Mucosa of descending colon (tissue), 3 donors: ENCODE data around the gene RELA. TPM values are rescaled to one million over a fixed set of nuclear protein-coding genes. Genes with fewer than 3 reads are reported as not detected.
"Not testable (repeated sequence)": the region's sequence is repeated elsewhere in the genome, so short reads cannot be mapped to it uniquely, and the experiment has no call there.

Source experiments
- ATAC-seq: fragments of 200-7000 bp; cut with Tn5 transposase; one replicate; pipeline ENCODE4 v1.9.1; 2020; ENCODE audit warnings: mild to moderate bottlenecking, moderate library complexity
- DNase-seq, 3 donors: peaks; one replicate each; pipeline ENCODE4 v3.0.0-alpha.2; 2020
- H3K36me3 ChIP-seq: fragments of 200-600 bp; one replicate; pipeline ENCODE4 v1.8.0; 2021; ENCODE audit warnings: low read depth, mild to moderate bottlenecking
- H3K4me1 ChIP-seq: fragments of 200-600 bp; one replicate; pipeline ENCODE4 v1.8.0; 2021; ENCODE audit warnings: low read depth, mild to moderate bottlenecking
- H3K4me3 ChIP-seq: fragments of 200-600 bp; one replicate; pipeline ENCODE4 v1.8.0; 2021; ENCODE audit warnings: mild to moderate bottlenecking
- H3K9me3 ChIP-seq: fragments of 200-600 bp; one replicate; pipeline ENCODE4 v1.8.0; 2021; ENCODE audit warnings: mild to moderate bottlenecking
- intact Hi-C, 2 donors: fragments of 100-400 bp; cut with DNase I in 1 of 2; cut with micrococcal nuclease in 1 of 2; formaldehyde crosslinking; loops; one replicate each; pipeline versions ENCODE4 v1.11.0 to v1.11.1; 2022; cut with DNase I, micrococcal nuclease
- total RNA-seq, 3 donors: library from RNA; stranded (reverse); fragmentation: NEBNext Ultra II Directional in 2 of 3; extraction: Animal tissue kit (Norgen Biotek cat#: 25700) in 2 of 3; gene quantifications; one replicate each; pipeline versions ENCODE4 v1.2.1 to v1.2.4, GENCODE V29; 2021 to 2023
- TF ChIP-seq, protein P1 (sequence below): fragments of 200-600 bp; IDR thresholded peaks from one replicate; pipeline ENCODE4 v1.8.0; 2022; ENCODE audit warnings: antibody characterized with exemption, mild to moderate bottlenecking
- donor health status: DM: no; HTN: no; CAD: no; lungs with moderate emphysema.
- donor health status: DM: no; HTN: no; CAD: no.
- donor health status: DM: no; HTN: yes; CAD: no.

RELA gene
- total RNA-seq, 3 donors from 2014 or later, result 69.1 to 89.6 (median 71.0) TPM

DNA sequence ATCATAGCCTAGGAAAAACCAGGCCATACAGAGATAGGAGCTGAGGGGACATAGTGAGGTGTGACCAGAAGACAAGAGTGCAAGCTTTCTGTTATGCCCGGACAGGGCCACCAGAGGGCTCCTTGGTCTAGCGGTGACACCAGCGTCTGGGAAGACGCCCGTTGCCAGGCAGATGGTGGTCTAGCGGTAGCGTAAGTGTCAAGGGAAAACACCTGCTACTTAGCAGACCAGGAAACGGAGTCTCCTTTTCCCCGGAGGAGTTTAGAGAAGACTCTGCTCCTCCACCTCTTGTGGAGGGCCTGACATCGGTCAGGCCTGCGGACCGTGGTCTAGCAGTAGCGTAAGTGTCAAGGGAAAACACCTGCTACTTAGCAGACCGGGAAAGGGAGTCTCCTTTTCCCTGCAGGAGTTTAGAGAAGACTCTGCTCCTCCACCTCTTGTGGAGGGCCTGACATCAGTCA, 43.6 kb upstream of the RELA start:
- not testable (repeated sequence) for H3K4me1 ChIP-seq, H3K4me3 ChIP-seq, H3K36me3 ChIP-seq, H3K9me3 ChIP-seq, ATAC-seq
- intact Hi-C loops, result loop anchor here in 1 of 2 donors (10.0 kb wide), 1 partner anchor 108 kb away; no protein-coding TSS in a partner anchor
- DNase-seq, result peak; percentile 84 to 86 (median 85)
- TF ChIP-seq, protein P1, sequence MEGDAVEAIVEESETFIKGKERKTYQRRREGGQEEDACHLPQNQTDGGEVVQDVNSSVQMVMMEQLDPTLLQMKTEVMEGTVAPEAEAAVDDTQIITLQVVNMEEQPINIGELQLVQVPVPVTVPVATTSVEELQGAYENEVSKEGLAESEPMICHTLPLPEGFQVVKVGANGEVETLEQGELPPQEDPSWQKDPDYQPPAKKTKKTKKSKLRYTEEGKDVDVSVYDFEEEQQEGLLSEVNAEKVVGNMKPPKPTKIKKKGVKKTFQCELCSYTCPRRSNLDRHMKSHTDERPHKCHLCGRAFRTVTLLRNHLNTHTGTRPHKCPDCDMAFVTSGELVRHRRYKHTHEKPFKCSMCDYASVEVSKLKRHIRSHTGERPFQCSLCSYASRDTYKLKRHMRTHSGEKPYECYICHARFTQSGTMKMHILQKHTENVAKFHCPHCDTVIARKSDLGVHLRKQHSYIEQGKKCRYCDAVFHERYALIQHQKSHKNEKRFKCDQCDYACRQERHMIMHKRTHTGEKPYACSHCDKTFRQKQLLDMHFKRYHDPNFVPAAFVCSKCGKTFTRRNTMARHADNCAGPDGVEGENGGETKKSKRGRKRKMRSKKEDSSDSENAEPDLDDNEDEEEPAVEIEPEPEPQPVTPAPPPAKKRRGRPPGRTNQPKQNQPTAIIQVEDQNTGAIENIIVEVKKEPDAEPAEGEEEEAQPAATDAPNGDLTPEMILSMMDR, result peak; percentile 66

GRCh38 chr11:65703846-65704245, 41.1 kb upstream of the RELA start:
- Histone ChIP-seq H3K4me3 (no peak overlapping the region), H3K36me3 (no peaks in the 10 kb centered on the region), H3K9me3 (no peaks in the 10 kb centered on the region), H3K4me1 (no peaks in the 10 kb centered on the region)
- TF ChIP-seq, protein P1, result no peak
- no peak for ATAC-seq
- intact Hi-C loops, result loop anchor here in 1 of 2 donors (10.0 kb wide), 1 partner anchor 111 kb away; no protein-coding TSS in a partner anchor
- DNase-seq, result no peak

DNA sequence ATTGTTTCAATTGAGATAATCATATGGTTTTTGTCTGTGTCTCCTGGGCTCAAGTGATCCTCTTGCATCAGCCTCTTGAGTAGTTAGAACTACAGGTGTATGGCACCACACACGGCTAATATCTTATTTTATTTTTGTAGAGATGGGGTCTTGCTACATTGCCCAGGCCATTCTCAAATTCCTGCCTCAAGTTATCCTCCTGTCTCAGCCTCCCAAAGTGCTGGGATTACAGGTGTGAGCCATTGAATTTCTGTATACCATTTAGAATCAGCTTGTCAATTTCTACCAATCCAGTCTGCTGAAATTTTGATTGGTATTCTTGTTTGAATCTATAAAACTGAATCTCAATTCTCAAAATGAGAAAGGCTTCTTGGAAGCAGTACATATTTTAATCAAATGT, 39.0 kb upstream of the RELA start:
- DNase-seq (no peak), ATAC-seq (no peak)
- Histone ChIP-seq H3K36me3 (no peaks in the 10 kb centered on the region), H3K4me1 (no peaks in the 10 kb centered on the region), H3K9me3 (no peaks in the 10 kb centered on the region), H3K4me3 (no peak overlapping the region)
- intact Hi-C loops, result loop anchor here in 1 of 2 donors (10.0 kb wide), 1 partner anchor 113 kb away; no protein-coding TSS in a partner anchor
- TF ChIP-seq, protein P1, result no peak

- intact Hi-C loops, result loop anchor here in 1 of 2 donors (10.0 kb wide), 1 partner anchor 114 kb away; no protein-coding TSS in a partner anchor
- DNase-seq, result no peak
Measured at GRCh38 chr11:65700399-65700798, 37.7 kb upstream of the RELA start.

DNA sequence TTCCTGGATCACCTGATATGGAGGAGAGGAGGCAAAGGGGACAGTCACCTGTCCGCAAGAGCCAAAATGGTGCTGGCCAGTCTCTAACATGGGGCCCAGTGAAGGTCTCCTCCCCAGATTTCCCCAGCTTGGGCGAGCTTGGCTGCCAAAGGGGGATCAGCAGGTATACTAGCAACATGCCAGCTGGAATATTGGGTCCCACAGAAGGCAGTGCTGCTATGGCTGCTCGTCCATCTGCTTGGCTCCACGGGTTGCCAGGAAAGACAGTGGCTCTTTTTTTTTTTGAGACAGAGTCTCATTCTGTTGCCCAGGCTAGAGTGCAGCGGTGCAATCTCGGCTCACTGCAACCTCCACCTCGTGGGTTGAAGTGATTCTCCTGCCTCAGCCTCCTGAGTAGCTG, 36.6 kb upstream of the RELA start:
- TF ChIP-seq, protein P1, result no peak

More at GRCh38 chr11:65700399-65700798, 37.7 kb upstream of the RELA start:
- peaks cover 4% of the 10 kb centered on the region for H3K4me1 ChIP-seq
- no peaks in the 10 kb centered on the region for H3K36me3 ChIP-seq
- no peaks in the 10 kb centered on the region for H3K9me3 ChIP-seq
- no peak overlapping the region for H3K4me3 ChIP-seq
- TF ChIP-seq, protein P1, result no peak
- ATAC-seq, result no peak

More for the DNA sequence above, 36.6 kb upstream of the RELA start:
- no peaks in the 10 kb centered on the region for H3K9me3 ChIP-seq
- H3K4me1 ChIP-seq, result peaks cover 9% of the 10 kb centered on the region
- no peak for DNase-seq
- ATAC-seq, result no peak
- no peak overlapping the region for H3K4me3 ChIP-seq
- intact Hi-C loops, result no loop called here
- H3K36me3 ChIP-seq, result no peaks in the 10 kb centered on the region
